HG02981 (cell line): Measurements from ENCODE around the gene TTC28.
"Not testable (repeated sequence)": the region's sequence is repeated elsewhere in the genome, so short reads cannot be mapped to it uniquely, and the experiment has no call there.

Experiments used
- ATAC-seq: cut with Tn5 transposase; IDR thresholded peaks from one replicate; pipeline ENCODE4 v1.9.1; 2021; ENCODE audit warnings: mild to moderate bottlenecking, moderate library complexity; ENCODE audit not compliant: unreplicated experiment

TTC28 gene

DNA sequence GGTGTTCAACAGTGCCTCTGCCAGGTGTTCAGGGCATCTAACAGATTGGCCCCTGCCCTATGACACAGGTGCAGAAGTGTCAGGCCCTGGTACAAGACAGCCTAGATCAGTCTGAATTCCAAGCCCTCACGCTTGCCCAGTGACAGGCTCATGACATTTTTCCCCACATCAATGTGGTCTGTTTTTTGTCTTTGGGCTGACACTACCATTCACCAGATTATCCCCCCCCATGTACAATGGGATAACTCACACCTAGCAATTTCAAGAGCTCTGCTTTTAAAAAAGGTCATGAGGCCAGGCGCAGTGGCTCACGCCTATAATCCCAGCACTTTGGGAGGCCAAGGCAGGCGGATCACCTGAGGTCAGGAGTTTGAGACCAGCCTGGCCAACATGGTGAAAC, 605.1 kb downstream of the TTC28 start:
- no peak for ATAC-seq

DNA sequence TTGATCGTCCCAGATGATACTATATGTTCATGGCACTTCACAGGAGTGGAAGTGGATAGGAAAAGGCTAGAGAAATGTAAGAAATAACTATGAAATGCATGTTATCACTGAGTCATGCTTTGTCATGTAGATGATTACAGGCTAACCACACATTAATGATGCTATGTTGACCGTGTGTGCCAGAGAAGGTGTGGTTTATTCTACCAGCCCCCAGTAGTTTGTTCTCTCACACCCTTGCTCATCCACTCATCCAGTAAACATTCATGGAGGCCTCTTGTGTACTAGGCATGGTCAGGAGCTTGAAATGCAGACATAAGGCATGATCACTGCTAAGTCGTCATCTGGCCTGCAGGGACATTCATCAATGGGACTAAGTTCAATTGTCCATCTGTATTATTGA, 607.6 kb downstream of the TTC28 start:
- ATAC-seq, result no peak

DNA sequence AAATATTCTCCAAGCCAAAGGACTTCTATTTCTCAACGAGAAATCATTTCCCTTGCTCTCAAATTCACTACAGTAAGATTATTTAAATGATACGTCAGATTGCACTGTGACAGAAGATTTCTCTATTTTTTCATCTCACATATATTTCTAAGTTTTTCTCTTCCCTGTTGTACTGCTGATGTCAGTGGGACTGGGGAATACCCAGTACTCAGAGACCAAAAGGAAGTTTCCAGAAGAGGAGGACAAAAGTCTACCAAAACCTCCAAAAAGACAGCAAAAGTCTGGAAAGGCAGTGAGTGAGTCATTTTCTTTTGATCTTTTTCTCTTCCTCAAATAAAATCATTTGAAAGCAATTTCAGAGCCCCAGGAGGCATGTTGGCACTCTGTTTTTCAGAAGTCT, 610.8 kb downstream of the TTC28 start:
- no peak for ATAC-seq

DNA sequence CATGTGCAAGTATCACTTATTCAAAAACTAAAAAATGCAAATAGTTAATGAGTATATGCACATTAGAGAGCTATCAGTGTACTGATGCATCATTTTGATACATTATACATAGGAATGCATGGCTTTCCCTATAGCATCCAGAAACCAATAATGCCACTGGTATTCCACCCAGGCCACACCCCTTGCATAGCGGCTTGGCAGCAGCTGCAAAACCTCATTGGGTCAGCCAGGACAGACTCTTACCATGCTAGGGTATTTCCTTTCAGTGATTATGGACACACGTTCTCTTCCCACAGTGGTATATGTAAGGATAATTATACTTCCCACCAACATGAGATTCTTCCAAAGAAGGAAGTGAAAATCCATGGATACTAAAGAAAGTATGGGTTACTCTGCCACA, 614.7 kb downstream of the TTC28 start:
- no peak for ATAC-seq

- no peak for ATAC-seq
These were observed 616.0 kb downstream of the TTC28 start for GRCh38 chr22:28063656-28064055.

DNA sequence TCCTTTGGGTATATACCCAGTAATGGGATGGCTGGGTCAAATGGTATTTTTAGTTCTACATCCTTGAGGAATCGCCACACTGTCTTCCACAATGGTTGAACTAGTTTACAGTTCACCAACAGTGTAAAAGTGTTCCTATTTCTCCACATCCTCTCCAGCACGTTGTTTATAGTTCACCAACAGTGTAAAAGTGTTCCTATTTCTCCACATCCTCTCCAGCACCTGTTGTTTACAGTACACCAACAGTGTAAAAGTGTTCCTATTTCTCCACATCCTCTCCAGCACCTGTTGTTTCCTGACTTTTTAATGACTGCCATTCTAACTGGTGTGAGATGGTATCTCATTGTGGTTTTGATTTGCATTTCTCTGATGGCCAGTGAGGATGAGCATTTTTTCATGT, 619.0 kb downstream of the TTC28 start:
- not testable (repeated sequence) for ATAC-seq

DNA sequence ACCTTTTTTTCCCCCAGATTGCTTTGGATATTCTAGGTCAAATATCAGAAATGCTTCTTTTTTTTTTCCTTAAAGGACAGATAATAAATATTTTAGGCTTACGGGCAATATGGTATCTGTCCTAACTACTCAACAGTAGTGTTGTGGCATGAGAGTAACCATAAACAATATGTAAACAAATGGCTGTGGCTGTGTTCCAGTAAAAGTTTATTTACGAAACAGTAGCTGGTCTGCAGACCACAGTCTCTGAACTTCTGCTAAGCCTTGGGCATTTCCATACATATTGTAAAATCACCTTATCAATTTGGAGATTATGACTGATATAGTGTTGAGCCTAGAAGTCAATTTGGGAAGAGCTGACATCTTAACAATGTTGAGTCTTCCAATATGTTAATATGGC, 621.6 kb downstream of the TTC28 start:
- ATAC-seq, result no peak

- no peak for ATAC-seq
These were observed 624.8 kb downstream of the TTC28 start for GRCh38 chr22:28054819-28055208.

DNA sequence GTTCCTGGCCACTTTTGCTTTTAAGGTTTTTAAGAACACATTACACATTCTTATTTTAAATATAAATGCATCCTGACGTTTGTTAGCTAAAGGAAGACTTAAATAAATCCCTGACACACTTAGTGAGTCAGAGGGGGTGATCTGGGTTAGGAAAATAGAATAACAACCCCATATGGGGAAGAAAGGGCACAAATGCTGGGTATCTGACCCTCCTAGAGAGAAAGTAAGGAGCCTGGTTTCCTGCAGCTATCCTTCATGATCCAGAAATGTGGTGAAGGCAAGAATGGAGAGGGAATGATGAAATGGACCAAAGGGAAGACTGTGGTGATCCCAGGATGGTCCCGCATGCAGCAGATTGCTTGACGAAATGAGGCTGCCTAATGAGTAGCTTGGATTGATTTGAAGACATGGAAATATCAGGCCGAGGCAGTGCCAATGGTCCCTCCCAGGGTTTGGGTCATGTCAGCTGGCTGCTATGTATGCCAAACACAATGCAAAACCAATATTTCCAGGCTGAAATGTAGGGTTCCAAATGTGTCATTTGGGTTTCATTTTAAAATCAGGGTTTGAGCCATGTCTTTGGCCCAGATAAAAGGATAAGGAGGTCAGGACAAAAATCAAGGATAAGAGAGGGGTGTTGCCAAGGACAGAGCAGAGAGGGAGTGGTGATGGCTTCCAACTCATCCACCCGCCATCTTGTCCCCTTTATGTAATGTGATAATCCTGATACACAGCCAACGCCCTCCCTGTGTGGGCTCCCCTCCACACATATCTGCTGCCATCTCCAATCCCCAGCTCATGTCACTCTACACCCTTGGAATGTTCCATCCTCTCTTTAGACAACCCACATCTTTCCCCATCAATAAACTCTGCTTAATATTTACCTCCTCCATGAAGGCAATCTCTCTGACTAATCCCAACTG, 625.5 kb downstream of the TTC28 start:
- no peak for ATAC-seq

DNA sequence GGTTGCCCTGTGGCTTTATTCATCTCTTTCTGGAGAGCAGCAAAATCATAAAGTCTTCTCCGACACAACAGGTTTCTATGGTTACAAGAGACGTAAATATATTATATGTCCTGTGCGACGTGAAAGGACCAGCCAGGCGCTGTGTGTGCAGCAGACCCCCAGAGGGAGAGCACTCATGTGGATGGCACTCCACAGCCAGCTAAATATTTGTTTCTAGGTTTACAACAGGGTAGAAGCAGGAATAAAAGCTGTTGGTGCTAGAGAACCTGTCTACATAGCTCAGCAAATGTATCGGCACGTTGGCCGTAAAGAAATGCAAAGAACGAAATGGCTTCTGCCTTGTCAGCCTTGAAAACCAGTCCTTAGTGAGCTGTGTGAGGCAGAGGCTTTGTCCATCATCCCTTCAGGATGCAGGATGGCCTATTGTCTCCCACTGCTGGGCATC, 626.8 kb downstream of the TTC28 start:
- ATAC-seq, result no peak

DNA sequence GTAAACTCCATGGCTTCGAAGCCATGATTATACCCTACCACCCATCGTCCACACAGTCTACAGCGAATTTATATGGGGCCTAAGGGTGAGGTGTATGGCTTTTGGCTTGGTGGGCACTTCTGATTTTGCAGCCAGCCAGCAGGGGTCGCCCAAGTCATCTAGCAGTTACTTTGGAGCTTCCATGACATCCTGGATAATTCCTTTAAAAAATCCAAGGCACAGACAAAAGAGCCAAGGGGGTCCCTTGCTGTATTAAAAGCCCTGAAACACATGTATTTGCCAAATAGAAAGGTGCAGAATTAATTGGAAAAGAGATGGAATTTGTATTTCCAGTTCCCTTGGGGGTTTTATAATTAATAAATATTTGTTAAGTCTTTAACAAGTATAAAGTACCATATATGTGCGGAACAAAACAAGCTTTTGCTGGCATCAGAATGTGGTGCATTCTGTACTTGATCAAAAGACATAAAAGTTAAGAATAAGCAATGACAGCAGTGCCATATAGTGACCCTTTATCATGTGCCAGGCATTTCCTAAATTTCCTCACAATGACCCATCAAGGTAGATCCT, 627.8 kb downstream of the TTC28 start:
- no peak for ATAC-seq

- ATAC-seq, result no peak
These were observed 628.4 kb downstream of the TTC28 start for GRCh38 chr22:28051091-28051786.

GRCh38 chr22:28048529-28048928, 631.1 kb downstream of the TTC28 start:
- no peak for ATAC-seq

- no peak for ATAC-seq
These were observed 631.9 kb downstream of the TTC28 start for GRCh38 chr22:28047740-28048139.

DNA sequence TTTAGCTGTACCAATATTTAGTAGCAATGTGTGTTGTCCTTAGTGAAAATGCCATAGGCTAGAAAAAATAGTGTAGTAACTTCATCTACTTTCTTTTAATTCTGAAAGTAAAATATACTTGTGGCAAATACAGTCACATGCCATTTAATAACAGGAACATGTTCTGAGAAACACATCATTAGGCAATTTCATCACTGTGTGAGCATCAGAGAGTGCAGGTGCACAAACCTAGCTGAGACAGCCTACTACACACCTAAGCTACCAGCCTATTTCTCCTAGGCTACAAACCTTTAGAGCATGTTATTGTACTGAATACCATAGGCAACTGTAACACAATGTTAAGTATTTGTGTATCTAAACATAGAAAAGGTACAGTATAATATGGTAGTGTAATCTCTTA, 633.5 kb downstream of the TTC28 start:
- no peak for ATAC-seq

DNA sequence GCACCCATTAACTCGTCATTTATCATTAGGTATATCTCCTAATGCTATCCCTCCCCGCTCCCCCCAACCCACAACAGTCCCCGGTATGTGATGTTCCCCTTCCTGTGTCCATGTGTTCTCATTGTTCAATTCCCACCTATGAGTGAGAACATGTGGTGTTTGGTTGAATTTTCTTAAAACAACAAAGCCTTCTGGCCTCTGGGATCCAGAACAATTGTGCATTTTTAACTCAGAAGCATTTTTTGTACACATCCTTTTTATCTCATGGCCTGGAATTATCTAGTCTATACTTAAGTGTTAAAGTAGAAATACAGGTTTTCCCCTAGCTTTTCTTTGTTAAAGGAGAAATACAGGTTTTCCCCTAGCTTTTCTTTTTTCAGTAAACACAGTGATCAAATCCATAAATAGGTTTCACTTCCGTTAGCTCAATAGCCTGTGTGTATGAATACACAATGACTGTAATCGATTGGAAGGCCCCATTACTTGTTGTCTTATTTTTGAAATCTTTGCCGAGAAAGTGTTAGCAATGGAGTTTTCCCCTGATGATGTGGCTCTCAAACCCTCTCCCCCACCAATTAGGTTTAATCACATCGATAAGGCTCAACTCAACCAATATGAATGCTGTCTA, 635.0 kb downstream of the TTC28 start:
- no peak for ATAC-seq

- ATAC-seq, result no peak
These were observed 636.4 kb downstream of the TTC28 start for GRCh38 chr22:28043266-28043665.

- ATAC-seq, result no peak
These were observed 644.8 kb downstream of the TTC28 start for GRCh38 chr22:28034760-28035401.

- no peak for ATAC-seq
These were observed 645.4 kb downstream of the TTC28 start for GRCh38 chr22:28034145-28034759.

DNA sequence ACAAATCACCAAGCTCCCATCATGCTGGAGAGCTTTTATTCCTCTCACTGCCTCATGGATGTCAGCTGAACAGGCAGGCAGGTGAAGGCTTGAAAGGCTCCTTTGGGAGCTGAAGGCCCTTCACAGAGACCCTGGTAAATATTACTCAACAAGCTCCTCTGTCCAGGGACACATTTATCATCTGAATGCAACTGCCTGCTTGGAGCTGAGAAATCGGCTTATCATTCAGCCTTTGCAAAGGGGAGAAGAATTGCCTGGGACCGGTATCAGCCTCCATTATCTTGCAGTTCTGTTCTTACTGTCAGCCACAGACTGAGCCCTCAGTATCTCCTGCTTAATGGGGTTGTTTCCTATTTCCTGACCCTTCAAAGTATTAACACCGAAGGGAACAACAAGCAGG, 646.8 kb downstream of the TTC28 start:
- ATAC-seq, result no peak
